H9 (cell line): ENCODE measurements around the gene GRIN2A. TPM values are rescaled to one million over a fixed set of nuclear protein-coding genes. Genes with fewer than 3 reads are reported as not detected.

Source experiments
- DNase-seq: peaks from one replicate; pipeline ENCODE4 v3.0.0-alpha.2; 2017
- H2AFZ ChIP-seq: one replicate; pipeline ENCODE4 v1.6.1; 2013; ENCODE audit warnings: mild to moderate bottlenecking, low read length, control low read depth, moderate library complexity
- H2AK5ac ChIP-seq: 2 replicates; pipeline ENCODE4 v1.6.1; 2013; ENCODE audit warnings: low read length, control low read depth, mixed read lengths; ENCODE audit not compliant: insufficient read length
- H2BK120ac ChIP-seq: one replicate; pipeline ENCODE4 v1.6.1; 2013; ENCODE audit warnings: low read depth, mild to moderate bottlenecking, low read length, control low read depth, inconsistent platforms; ENCODE audit not compliant: poor library complexity, severe bottlenecking
- H2BK12ac ChIP-seq: 2 replicates; pipeline ENCODE4 v1.6.1; 2013; ENCODE audit warnings: low read length, control low read depth, mixed read lengths, low read depth; ENCODE audit not compliant: insufficient read length
- H2BK15ac ChIP-seq: 2 replicates; pipeline ENCODE4 v1.6.1; 2013; ENCODE audit warnings: low read depth, low read length, control low read depth
- H2BK20ac ChIP-seq: one replicate; pipeline ENCODE4 v1.6.1; 2013; ENCODE audit warnings: low read depth, mild to moderate bottlenecking, low read length, control low read depth, inconsistent platforms; ENCODE audit not compliant: poor library complexity, severe bottlenecking
- H2BK5ac ChIP-seq: 2 replicates; pipeline ENCODE4 v1.6.1; 2013; ENCODE audit warnings: low read length, control low read depth, mixed read lengths; ENCODE audit not compliant: insufficient read length
- H3K14ac ChIP-seq: 2 replicates; pipeline ENCODE4 v1.6.1; 2013; ENCODE audit warnings: low read length, control low read depth; ENCODE audit not compliant: insufficient read depth
- H3K18ac ChIP-seq: 2 replicates; pipeline ENCODE4 v1.6.1; 2013; ENCODE audit warnings: low read depth, mild to moderate bottlenecking, mixed read lengths, low read length, control low read depth; ENCODE audit not compliant: insufficient read length
- H3K23ac ChIP-seq: 2 replicates; pipeline ENCODE4 v1.6.1; 2013; ENCODE audit warnings: low read length, control low read depth, mixed read lengths, low read depth; ENCODE audit not compliant: insufficient read length
- H3K23me2 ChIP-seq: 2 replicates; pipeline ENCODE4 v1.6.1; 2013; ENCODE audit warnings: low read depth, mild to moderate bottlenecking, mixed read lengths, low read length, control low read depth; ENCODE audit not compliant: insufficient read length, poor library complexity, severe bottlenecking
- H3K27ac ChIP-seq: 2 replicates; pipeline ENCODE4 v1.5.1; 2013; ENCODE audit warnings: low read length, control low read depth, mixed read lengths, low read depth; ENCODE audit not compliant: insufficient read length
- H3K27me3 ChIP-seq: 2 replicates; pipeline ENCODE4 v1.6.1; 2013; ENCODE audit warnings: low read length, control low read depth, inconsistent platforms; ENCODE audit not compliant: insufficient read depth
- H3K4ac ChIP-seq: 2 replicates; pipeline ENCODE4 v1.6.1; 2013; ENCODE audit warnings: low read depth, mild to moderate bottlenecking, control low read depth, inconsistent platforms, low read length, moderate library complexity
- H3K4me1 ChIP-seq: 2 replicates; pipeline ENCODE4 v1.6.1; 2013; ENCODE audit warnings: low read length, control low read depth, inconsistent platforms; ENCODE audit not compliant: insufficient read depth
- H3K4me2 ChIP-seq: 2 replicates; pipeline ENCODE4 v1.6.1; 2013; ENCODE audit warnings: low read length, control low read depth, mixed read lengths; ENCODE audit not compliant: insufficient read length, insufficient read depth
- H3K56ac ChIP-seq: 2 replicates; pipeline ENCODE4 v1.6.1; 2013; ENCODE audit warnings: low read depth, mild to moderate bottlenecking, mixed read lengths, low read length, control low read depth; ENCODE audit not compliant: insufficient read length
- H3K79me1 ChIP-seq: 2 replicates; pipeline ENCODE4 v1.6.1; 2013; ENCODE audit warnings: low read depth, mild to moderate bottlenecking, moderate library complexity, low read length, control low read depth, inconsistent platforms; ENCODE audit not compliant: insufficient read depth, poor library complexity, severe bottlenecking
- H3K79me2 ChIP-seq: 2 replicates; pipeline ENCODE4 v1.6.1; 2013; ENCODE audit warnings: low read length, control low read depth, inconsistent platforms; ENCODE audit not compliant: insufficient read depth
- H3K9ac ChIP-seq: 2 replicates; pipeline ENCODE4 v1.6.1; 2013; ENCODE audit warnings: low read length, control low read depth, mixed read lengths; ENCODE audit not compliant: insufficient read length; ENCODE audit errors: extremely low read depth
- H3K9me3 ChIP-seq: one replicate; pipeline ENCODE4 v1.6.1; 2013; ENCODE audit warnings: low read depth, low read length, inconsistent platforms; ENCODE audit not compliant: control insufficient read depth
- H3T11ph ChIP-seq: one replicate; pipeline ENCODE4 v1.6.1; 2013; ENCODE audit warnings: mild to moderate bottlenecking, low read length, control low read depth, inconsistent platforms
- H4K20me1 ChIP-seq: one replicate; pipeline ENCODE4 v1.6.1; 2013; ENCODE audit not compliant: control insufficient read depth, insufficient read length, insufficient read depth
- H4K5ac ChIP-seq: 2 replicates; pipeline ENCODE4 v1.6.1; 2013; ENCODE audit warnings: low read depth, mild to moderate bottlenecking, mixed read lengths, low read length, control low read depth; ENCODE audit not compliant: insufficient read length
- H4K8ac ChIP-seq: replicated peaks from 2 replicates; pipeline ENCODE4 v1.6.1; 2013; ENCODE audit warnings: low read length, control low read depth, mixed read lengths, low read depth; ENCODE audit not compliant: insufficient read length
- H4K91ac ChIP-seq: 2 replicates; pipeline ENCODE4 v1.6.1; 2013; ENCODE audit warnings: low read depth, mild to moderate bottlenecking, moderate library complexity, mixed read lengths, low read length, control low read depth; ENCODE audit not compliant: insufficient read length
- H3K27ac Mint-ChIP-seq, 3 experiments: 2 replicates in 2 of 3; 3 replicates in 1 of 3; pipeline ENCODE4 v1.8.0; 2020 to 2021; ENCODE audit warnings: mixed read lengths in 3 of 3, mild to moderate bottlenecking in 1 of 3, moderate library complexity in 1 of 3
- H3K27me3 Mint-ChIP-seq: 2 replicates; pipeline ENCODE4 v1.8.0; 2021; ENCODE audit warnings: low read depth, mild to moderate bottlenecking, moderate library complexity, mixed read lengths
- H3K36me3 Mint-ChIP-seq, 3 experiments: 2 replicates in 2 of 3; 3 replicates in 1 of 3; pipeline ENCODE4 v1.8.0; 2020 to 2021; ENCODE audit warnings: low read depth in 3 of 3, mixed read lengths in 3 of 3; ENCODE audit not compliant: insufficient read depth in 1 of 3
- H3K4me1 Mint-ChIP-seq, 2 experiments: 2 replicates each; pipeline ENCODE4 v1.8.0; 2020; ENCODE audit warnings: mixed read lengths in 2 of 2
- H3K4me3 Mint-ChIP-seq, 2 experiments: 2 replicates in 1 of 2; 3 replicates in 1 of 2; pipeline ENCODE4 v1.8.0; 2020 to 2021; ENCODE audit warnings: mild to moderate bottlenecking in 2 of 2, mixed read lengths in 2 of 2, moderate library complexity in 1 of 2
- H3K9me3 Mint-ChIP-seq, 2 experiments: 2 replicates in 1 of 2; 3 replicates in 1 of 2; pipeline ENCODE4 v1.8.0; 2020; ENCODE audit warnings: mild to moderate bottlenecking in 2 of 2, mixed read lengths in 2 of 2, moderate library complexity in 1 of 2
- CTCF ChIP-seq: fragments of 200-600 bp; sonication (generic); conservative IDR thresholded peaks from 3 replicates; pipeline ENCODE4 v1.8.0; 2021; ENCODE audit warnings: antibody characterized with exemption, mild to moderate bottlenecking
- WGBS: extraction: QIAGEN DNeasy Blood & Tissue Kit; methylation state at CpG from one replicate; pipeline ENCODE4 v1.1.7; 2013; ENCODE audit warnings: missing lambda C conversion rate, low lambda C conversion rate, mixed read lengths; ENCODE audit not compliant: insufficient read length; ENCODE audit errors: extremely low coverage; 5-methylcytosine and 5-hydroxymethylcytosine counted together
- total RNA-seq: library from RNA; stranded (reverse); gene quantifications from 2 replicates; pipeline ENCODE4 v1.2.1, GENCODE V29; 2021

The GRIN2A gene
- total RNA-seq, 1 experiment from 2014 or later: 1.5 TPM

DNA sequence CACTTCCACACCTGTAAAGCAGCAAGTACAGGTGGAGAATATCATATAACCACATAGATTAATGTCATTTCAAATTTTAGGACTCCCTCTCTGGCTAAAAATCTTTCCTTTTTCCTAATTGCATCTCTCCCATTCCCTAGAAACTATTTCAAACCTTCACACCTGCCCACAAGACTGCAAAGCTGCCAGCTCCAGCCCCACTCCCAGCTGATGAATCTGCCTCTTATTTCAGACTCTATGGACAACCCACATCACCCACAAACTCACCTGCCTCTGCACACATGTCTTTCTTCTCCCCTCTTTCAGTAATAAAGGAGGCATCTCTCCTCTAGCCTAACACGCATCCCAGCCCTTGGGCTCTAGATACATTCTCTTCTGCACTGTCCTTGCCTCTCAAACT is 315.1 kb downstream of the GRIN2A start:
- Histone ChIP-seq H3K23me2 (no peaks in the 10 kb centered on the region), H3K4me2 (no peak overlapping the region), H3K4ac (no peak overlapping the region), H4K20me1 (no peaks in the 10 kb centered on the region), H3K23ac (no peak overlapping the region), H2BK15ac (no peak overlapping the region), H3K79me1 (no peaks in the 10 kb centered on the region), H2AK5ac (no peak overlapping the region), H3K79me2 (no peaks in the 10 kb centered on the region), H2BK120ac (no peak overlapping the region), H2BK12ac (no peak overlapping the region), H4K8ac (no peak overlapping the region), H4K91ac (no peak overlapping the region), H2AFZ (no peak overlapping the region), H3K4me1 (no peaks in the 10 kb centered on the region), H2BK20ac (no peak overlapping the region), H3T11ph (no peak overlapping the region), H3K56ac (no peak overlapping the region), H3K9ac (no peak overlapping the region), H4K5ac (no peak overlapping the region), H3K27me3 (no peaks in the 10 kb centered on the region; the same call in 1 of the 2 replicates), H3K9me3 (no peaks in the 10 kb centered on the region), H3K27ac (no peak overlapping the region), H3K14ac (no peak overlapping the region), H2BK5ac (no peak overlapping the region), H3K18ac (no peak overlapping the region)
- H3K36me3 Mint-ChIP-seq: no peaks in the 10 kb centered on the region
- no peaks in the 10 kb centered on the region; the same call in 1 of the 2 replicates for H3K27me3 Mint-ChIP-seq
- no peak overlapping the region for H3K4me3 Mint-ChIP-seq
- no peak for DNase-seq
- H3K4me1 Mint-ChIP-seq: peaks cover 0 to 3% of the 10 kb centered on the region in 2 experiments; a peak in 1 of 4 replicates
- no peak for TF ChIP-seq CTCF
- H3K27ac Mint-ChIP-seq: no peak overlapping the region
- WGBS: no CpG with 5 or more reads among the region's 1 CpG
- H3K9me3 Mint-ChIP-seq: no peaks in the 10 kb centered on the region
